Measurements from ENCODE around the gene RELB.
"Not testable (repeated sequence)": the region's sequence is repeated elsewhere in the genome, so short reads cannot be mapped to it uniquely, and the experiment has no call there.

RELB gene, protein sequence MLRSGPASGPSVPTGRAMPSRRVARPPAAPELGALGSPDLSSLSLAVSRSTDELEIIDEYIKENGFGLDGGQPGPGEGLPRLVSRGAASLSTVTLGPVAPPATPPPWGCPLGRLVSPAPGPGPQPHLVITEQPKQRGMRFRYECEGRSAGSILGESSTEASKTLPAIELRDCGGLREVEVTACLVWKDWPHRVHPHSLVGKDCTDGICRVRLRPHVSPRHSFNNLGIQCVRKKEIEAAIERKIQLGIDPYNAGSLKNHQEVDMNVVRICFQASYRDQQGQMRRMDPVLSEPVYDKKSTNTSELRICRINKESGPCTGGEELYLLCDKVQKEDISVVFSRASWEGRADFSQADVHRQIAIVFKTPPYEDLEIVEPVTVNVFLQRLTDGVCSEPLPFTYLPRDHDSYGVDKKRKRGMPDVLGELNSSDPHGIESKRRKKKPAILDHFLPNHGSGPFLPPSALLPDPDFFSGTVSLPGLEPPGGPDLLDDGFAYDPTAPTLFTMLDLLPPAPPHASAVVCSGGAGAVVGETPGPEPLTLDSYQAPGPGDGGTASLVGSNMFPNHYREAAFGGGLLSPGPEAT

DNA sequence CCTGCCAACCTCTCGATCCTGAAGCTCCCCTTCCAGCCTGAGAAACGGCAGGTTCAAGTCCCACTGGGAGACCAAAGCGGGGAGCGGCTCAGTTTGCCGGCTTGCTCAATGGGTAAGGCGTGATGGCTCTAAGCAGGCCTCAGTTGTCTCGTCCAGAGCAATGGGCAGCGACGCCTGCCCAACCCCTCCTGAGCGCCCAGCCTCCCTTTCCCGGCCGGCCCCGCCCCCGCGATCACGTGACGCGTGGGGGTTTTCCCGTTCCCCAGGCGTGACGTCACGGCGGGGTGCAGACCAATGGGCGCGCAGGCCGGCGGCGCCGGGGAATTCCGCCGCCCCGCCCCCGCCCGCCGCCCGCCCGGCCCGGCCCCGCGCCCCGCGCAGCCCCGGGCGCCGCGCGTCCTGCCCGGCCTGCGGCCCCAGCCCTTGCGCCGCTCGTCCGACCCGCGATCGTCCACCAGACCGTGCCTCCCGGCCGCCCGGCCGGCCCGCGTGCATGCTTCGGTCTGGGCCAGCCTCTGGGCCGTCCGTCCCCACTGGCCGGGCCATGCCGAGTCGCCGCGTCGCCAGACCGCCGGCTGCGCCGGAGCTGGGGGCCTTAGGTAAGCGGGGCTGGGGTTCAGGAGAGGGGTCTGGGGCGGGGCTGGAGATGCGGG, at the start of gene RELB:
Gene RELB (plus strand): TSS at position 378 of the 653 bp plus-strand sequence. CDS start 116 bp downstream, at position 494.
- peak; percentile 70 for DNase-seq (ENCODE audit: low read depth)

DNA sequence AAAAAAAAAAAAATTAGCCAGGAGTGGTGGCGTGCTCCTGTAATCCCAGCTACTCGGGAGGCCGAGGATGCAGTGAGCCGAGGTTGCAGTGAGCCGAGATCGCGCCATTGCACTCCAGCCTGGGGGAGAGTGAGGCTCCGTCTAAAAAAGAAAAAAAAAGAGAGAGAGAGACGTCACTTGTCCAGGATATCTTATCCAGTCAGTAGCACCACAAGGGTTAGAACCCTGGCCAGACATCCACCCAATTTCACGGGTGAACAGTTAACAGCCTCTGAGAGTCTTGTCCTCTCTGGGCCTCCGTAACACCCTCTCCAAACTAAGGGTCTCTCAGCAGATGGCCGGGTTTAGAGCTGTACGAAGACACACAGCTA, 47.0 kb upstream of the RELB start:
- no peak for DNase-seq (ENCODE audit: low read depth)

DNA sequence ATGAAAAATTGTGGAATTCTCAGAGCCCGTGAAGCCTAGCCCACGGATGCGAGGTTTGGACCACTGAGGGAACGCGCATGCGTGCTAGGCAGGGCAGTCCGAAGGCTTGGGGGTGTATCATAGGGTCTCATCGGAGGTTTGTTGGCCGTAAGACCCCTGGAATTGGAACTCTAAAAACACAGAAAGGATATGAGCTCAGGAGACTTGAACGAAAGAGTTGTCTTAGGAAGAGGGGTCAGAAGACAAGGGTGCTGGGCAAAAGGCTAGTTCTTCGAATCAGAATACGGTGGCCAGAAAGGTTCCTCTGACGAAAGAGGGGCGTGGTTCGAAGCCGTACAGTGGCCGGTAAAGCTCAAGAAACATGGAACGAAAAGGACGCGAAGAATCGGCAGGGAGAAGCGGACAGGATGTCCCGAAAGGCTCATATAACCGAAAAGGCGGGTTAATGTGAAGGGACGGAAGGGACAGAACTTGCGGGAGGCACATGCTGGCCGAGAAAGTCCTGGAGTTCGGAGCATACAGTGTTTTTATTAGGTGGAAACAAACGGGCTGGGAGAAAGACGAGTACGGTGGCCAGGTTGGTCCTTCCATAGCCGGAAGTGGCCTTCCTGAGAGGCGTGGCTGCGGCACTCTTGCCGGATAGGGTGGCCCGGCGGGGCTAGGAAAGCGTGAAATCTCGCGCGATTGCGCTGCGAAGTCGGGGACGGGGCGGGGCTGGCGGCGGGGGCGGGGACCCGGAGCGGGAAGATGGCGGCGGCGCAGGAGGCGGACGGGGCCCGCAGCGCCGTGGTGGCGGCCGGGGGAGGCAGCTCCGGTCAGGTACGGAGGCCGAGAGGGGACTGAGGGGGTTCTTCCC, 46.4 kb upstream of the RELB start, which contains the start of gene CLPTM1:
Gene CLPTM1 (plus strand): TSS at position 732 of the 856 bp plus-strand sequence. CDS start 16 bp downstream, at position 748.
- peak; percentile 92 for DNase-seq (ENCODE audit: low read depth)

DNA sequence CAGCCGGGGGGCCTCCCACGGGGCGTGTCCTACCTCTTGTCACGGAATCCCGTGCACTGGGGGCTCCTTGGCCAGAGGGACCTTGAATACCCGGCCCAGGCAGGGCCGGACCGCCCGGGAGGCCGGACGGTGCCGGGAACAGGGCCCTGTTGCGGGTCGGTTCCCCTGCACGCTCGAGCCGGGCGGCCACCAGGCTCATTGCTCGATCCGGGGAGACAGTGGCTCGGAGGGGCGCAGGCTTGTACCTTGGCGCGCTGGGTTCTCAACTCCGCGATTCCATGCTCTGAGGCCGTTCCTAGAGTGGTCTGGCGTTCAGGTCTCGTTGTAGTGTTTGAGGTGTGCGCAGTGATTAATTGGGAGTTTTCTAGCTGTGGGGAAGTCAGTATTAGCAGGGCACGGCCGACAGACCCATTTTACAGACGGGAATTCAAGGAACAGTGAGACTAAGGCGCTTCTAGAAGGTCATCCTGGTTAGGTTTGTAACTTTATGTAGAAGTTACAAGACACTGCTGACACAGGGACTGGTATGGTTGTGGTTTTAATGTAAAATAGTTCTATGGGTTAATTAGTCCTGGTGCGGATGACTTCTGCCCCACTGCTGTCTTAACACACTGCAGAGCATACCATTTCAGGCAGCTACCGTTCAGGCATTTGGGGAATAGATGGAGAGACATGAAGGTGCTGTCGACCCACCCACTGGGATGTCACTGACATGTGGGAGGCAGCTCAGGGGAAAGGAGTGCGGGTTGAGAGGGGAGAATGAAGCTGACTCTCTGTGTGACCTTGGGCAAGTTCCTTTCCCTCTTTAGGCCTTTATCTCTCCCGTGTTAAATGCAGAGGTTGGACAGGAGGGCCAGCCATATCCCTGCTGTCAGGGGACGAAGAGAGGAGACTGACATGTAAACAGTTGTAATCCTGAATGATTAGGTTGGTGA, 45.5 kb upstream of the RELB start:
- DNase-seq (ENCODE audit: low read depth) = no peak

DNA sequence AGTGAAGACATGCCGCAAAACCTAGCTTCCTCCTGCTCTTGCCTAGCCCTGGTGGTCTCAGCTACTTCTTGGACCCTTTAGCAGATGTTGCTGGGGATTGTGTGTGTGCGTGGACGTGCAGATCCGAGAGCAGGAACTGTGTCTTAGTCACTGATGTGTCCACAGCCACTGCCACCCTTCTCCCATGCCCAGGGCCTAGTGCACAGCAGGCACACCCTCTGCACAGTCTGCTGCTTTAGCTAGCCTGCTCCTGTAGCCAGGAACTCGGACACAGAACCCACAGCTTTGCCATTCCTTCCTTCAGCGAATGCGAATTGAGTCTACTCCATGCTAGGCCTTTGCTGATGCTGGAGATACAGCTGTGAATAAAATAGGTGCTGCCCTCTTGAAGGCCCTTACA, 43.7 kb upstream of the RELB start:
- no peak for DNase-seq (ENCODE audit: low read depth)

DNA sequence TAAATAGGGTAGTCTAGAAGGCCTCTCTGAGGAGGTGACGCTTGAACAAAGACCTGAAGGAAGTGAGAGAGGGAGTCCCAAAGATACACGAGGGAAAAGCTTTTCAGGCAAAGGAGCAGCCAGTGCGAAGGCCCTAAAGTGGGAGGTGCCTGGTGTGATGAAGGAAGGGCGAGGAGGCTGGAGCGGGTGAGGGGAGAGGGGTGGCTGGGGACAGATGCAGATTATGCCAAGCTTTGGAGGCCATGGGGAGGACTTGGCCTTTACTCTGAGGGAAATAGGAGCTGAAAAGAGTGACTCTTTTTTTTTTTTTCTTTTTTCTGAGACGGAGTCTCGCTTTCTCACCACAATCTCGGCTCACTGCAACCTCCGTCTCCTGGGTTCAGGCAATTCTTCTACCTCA, 43.2 kb upstream of the RELB start:
- DNase-seq (ENCODE audit: low read depth) = no peak

DNA sequence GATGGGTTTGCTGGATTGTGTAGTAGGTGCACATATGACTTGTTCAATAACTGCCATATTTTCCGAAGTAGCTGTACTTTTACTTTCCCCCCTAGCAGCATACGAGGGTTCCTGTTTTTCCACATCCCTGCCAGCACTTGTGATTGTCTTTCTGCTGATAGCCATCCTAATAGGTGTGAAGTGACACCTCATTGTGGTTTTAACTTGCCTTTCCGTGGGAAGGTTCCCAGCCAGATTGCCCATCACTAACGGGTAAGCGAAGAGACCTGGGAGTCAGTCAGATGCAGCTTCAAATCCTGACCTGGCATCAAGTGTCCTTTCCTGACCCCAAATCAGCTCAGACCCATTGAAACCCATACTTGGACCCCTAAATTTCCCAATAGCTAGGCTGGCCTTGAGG, 41.6 kb upstream of the RELB start:
- DNase-seq (ENCODE audit: low read depth) = no peak

DNA sequence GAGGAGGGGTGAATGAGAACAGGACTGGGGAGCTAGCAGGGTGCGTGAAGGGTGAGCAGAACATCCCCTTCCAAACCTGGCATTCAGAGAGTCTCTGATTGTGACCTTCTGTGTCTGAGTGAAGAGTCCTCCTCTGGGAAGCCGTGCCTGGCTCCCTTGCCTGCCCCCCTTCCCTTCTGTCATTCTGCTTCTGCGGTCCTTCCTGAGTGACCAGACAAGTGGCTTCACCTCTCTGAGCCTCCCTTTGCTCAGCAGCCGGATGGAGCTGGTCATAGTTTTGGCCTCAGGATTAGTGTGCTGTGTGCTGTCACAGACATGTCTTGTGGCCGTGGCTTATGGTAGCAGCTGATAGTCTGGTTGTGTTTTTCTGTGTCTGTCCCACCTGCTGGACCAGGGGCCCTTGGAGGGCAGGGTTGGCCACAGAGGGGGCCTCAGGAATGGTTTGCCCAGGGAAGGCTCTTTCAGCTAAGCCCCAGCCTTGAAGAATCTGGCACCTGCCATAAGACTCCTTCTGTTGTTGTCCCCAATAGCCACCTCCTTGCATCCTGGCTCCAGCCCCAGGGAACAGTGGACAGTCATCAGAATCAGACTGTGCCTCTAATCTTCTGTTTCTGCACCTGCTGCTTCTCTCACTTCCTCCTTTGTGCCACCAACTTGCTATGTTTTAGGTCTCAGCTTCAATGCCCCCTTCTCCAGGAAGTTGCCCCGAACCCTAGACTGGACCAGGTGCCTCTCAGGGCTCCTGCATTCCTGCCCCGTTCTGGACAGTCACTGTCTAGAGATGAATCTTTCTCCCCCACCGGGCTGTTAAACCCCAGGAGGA, 40.1 kb upstream of the RELB start:
- no peak for DNase-seq (ENCODE audit: low read depth)

DNA sequence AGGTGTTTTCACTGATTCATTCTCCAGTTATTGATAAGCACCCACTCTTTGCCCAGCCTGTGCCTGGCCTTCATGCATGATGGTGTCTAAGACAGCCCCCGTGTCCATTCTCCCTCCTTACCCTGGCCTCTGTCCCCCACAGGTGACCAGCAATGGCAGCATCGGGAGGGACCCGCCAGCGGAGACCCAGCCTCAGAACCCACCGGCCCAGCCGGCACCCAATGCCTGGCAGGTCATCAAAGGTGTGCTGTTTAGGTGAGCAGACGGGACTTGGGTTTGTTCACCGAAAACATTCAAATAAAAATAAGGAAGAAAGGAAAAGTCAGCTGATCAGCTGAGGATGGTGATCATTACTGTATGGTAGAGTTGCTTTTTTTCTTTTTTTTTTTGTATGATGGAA, 39.4 kb upstream of the RELB start:
- no peak for DNase-seq (ENCODE audit: low read depth)

DNA sequence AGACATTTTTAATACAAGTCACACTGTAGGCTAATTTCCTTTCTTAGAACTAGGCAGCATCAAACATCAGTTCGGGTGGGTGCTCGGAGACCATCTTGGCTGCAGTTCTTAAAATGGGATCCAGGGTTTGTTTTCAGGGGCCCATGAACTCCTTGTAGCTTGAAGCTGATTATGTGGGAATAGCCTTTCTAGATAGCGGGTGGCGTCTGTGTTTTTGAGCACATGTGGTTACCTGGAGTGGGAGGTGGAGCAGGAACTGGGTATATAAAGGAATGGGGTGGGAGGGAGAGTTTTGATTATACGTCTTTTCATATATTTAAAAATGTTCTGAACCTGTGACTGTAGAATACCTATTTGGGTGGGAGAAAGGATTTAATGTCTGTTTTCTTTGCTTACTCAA, 33.1 kb upstream of the RELB start:
- DNase-seq (ENCODE audit: low read depth) = no peak

DNA sequence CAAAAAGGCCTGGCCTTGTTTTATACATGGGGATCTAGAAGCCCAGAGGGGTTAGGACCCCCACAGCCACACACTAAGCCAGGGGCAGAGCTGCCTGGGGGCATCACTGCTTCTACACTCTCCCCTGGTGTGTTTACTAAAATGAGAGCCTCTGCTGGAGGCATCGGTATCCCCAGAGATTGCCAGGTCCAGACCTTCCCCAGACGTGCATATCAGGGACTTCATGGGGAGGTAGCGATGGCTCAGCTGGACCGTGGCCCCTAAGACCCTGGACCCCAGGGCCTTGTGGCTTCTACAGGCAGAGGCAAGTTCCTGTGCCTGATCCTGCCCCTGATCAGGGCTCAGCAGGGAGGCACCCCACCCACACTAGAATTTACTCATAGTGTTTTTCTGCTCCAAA, 32.6 kb upstream of the RELB start:
- DNase-seq (ENCODE audit: low read depth) = no peak

DNA sequence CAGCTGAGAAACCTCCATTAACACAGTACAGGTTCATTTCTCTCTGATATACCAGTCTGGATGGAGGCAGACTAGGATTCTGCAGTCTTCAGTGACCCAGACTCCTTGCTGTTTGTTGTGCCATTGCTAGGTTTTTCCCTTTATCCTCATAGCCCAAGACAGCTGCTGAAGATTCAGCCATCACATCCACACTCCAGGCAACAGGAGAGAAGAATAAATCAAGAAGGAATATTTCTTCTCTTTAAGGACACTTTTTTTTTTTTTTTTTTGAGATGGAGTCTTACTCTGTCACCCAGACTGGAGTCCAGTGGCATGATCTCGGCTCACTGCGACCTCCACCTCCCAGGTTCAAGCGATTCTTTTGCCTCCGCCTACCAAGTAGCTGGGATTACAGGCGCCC, 31.8 kb upstream of the RELB start:
- DNase-seq (ENCODE audit: low read depth) = no peak

DNA sequence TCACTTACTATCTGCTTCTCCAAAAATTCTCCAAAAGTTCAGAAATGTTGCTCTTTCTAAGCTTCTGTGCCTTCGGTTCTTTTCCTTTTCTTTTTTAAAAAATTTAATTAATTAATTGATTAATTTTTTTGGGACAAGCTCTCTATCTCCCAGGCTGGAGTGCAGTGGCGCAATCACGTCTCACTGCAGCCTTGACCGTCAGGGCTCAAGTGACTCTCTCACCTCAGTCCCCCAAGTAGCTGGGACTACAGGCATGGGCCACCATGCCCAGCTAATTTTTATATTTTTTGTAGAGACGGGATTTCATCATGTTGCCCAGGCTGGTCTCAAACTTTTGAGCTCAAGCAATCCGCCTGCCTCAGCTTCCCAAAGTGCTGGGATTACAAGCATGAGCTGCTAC, 29.8 kb upstream of the RELB start:
- not testable (repeated sequence) for DNase-seq (ENCODE audit: low read depth)

DNA sequence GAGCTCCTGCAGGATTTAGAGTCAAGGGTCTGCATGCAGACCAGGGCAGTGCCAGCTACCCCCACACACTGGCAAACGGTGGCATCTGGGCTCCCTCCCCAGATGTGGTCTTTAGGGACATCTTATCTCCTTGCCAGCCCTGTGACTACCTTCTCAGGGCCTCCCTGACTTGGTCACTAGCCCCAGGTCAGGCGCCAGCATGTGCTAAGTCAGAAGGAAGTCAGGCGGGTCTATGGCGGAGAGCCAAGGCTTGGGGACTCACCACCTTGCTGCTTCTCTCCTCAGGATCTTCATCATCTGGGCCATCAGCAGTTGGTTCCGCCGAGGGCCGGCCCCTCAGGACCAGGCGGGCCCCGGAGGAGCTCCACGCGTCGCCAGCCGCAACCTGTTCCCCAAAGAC, 28.5 kb upstream of the RELB start:
- DNase-seq (ENCODE audit: low read depth) = no peak

DNA sequence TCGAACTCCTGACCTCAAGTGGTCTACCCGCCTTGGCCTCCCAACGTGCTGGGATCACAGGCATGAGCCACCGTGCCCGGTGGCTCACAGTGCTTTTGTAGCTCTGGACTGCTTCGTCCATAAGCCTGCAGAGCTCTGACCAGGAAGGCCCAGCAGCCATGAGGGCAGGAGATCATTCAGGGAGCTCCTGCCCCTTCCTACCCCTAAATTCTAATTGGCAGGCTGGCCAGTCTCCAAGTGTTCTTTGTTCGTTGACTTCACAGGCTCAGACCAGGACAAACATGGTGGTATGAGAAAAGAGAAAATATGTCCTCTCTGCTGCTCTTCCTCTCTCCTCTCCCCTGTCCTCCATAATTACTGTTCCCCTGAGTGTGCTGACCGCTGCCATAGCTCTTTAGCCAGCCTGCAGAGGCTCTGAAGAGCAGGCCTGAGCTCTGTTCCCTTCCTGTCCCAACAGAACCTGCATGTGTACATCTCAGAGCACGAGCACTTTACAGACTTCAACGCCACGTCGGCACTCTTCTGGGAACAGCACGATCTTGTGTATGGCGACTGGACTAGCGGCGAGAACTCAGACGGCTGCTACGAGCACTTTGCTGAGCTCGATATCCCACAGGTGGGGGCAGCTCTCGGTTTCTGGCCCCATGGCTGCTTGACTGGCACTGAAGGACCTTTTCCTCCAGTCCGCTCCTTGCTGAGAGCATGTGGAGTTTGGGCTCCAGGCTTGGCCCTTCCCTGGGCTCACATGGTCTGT, 27.1 kb upstream of the RELB start:
- no peak for DNase-seq (ENCODE audit: low read depth)

DNA sequence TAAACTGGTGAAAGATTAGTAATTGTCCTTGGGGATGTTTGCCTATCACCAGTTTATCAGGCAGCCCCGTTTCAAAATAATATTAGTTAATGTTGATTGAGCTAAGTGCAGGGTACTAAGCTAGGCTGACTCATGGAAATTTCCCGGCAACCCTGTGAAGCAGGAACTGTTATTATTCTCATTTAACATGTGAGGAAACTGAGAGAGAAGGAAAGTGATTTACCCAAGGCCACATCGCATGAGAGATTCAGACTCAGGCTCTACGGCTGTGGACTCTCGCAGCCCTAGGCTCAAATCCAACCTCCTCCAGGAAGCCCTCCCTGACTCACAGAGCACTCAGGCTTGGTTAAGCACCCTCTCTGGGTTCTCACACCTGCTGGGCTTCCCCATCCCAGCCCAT, 26.4 kb upstream of the RELB start:
- DNase-seq (ENCODE audit: low read depth) = no peak

DNA sequence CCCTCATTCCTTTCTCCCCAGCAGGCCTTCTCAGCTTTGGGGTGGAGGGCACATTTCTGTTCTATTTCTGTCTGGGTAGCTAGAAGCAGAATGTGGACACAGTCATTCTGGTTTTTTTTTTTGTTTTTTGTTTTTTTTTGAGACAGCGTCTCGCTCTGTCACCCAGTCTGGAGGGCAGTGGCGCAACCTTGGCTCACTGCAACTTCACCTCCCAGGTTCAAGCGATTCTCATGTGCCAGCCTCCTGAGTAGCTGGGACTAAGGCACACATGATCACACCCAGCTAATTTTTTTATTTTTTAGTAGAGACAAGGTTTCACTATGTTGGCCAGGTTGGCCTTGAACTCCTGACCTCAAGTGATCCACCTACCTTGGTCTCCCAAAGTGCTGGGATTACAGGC, 25.8 kb upstream of the RELB start:
- DNase-seq (ENCODE audit: low read depth) = no peak

DNA sequence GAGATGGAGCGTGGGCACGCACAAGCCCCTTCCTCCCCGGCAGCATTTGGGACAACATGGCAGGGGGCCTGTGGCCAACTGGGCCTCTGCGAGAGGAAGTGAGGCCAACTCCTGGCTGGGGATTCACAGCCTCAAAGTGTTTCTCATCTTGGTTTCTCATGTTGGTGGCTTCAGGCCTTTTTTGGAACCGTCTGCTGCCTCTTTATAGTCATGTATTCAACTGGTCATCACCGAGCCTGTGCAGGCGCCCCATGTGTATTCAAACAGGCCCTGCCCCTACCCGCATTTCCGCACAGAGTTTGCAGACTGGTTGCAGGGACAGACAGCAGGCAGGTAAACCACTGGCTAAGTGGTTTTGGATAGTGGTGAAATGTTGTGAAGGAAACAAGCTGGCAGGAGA, 17.3 kb upstream of the RELB start:
- no peak for DNase-seq (ENCODE audit: low read depth)

DNA sequence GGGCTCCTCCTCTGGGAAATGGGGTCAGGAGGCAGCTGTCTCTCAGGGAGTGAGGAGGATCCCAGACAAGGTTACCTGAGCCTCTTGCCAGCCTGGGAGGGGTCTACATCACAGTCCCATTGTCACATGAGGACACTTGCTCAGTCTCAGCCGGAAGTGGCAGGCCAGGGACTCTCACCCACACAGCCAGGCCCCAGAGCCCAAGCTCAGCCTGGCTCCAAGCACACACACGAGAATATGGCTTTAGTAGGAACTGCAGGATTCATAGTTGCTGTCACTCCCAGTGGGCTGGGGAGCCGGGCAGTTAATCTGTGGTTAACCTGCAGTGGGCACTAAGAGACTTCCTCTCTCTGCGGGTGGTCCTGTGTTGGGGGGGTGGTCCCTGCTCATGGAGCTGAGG, 15.8 kb upstream of the RELB start:
- no peak for DNase-seq (ENCODE audit: low read depth)

DNA sequence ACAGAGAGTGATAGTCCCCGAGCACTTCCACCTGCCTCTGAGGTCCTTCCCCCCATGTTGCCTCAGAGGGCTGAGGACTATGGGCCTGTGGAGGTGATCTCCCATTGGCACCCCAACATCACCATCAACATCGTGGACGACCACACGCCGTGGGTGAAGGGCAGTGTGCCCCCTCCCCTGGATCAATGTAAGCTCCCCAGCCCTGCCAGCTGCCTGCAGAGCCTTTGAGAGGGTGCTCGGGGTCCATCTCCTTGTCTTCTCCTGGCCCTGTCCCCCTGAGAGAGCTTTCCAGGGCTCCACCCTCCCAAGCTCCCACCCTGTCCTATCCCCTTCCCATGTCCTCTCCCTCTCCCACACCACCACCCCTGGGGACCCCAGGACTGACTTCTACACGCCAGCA, 14.9 kb upstream of the RELB start:
- no peak for DNase-seq (ENCODE audit: low read depth)

Data from CMK (cell line).